Neutrophil (primary cell): ENCODE results near the gene TICAM2.
"Not testable (repeated sequence)": the region's sequence is repeated elsewhere in the genome, so short reads cannot be mapped to it uniquely, and the experiment has no call there.

Experiments
- H3K27ac ChIP-seq: fragments of 200-600 bp; sonication (generic); 2 replicates; pipeline ENCODE4 v1.5.1; 2016; ENCODE audit warnings: mild to moderate bottlenecking, moderate library complexity
- H3K27me3 ChIP-seq: fragments of 200-600 bp; sonication (generic); 2 replicates; pipeline ENCODE4 v1.6.0; 2016; ENCODE audit warnings: mild to moderate bottlenecking
- H3K36me3 ChIP-seq: fragments of 200-600 bp; sonication (generic); 2 replicates; pipeline ENCODE4 v1.5.1; 2017
- H3K4me1 ChIP-seq, 2 experiments: fragments of 200-600 bp in 1 of 2; sonication (generic) in 1 of 2; 1 replicate in 1 of 2; 2 replicates in 1 of 2; pipeline versions ENCODE4 v1.5.1 to v1.6.1; 2013 to 2016; ENCODE audit warnings: low read depth in 1 of 2, low read length in 1 of 2, mild to moderate bottlenecking in 1 of 2, moderate library complexity in 1 of 2; ENCODE audit not compliant: control insufficient read depth in 1 of 2, insufficient read depth in 1 of 2
- H3K4me3 ChIP-seq, 2 experiments: fragments of 200-600 bp in 1 of 2; sonication (generic) in 1 of 2; 1 replicate in 1 of 2; 2 replicates in 1 of 2; pipeline ENCODE4 v1.5.1; 2013 to 2016; ENCODE audit warnings: low read depth in 1 of 2, low read length in 1 of 2, mild to moderate bottlenecking in 1 of 2, moderate library complexity in 1 of 2
- H3K9me3 ChIP-seq: fragments of 200-600 bp; sonication (generic); 2 replicates; pipeline ENCODE4 v1.5.1; 2016
- CTCF ChIP-seq: fragments of 200-600 bp; sonication (generic); IDR thresholded peaks from 2 replicates; pipeline ENCODE4 v1.5.1; 2016; ENCODE audit warnings: antibody characterized with exemption

TICAM2 gene

GRCh38 chr5:115601701-115602590, at the start of gene TICAM2:
Gene TICAM2, minus strand, starts transcription at chr5:115602479. Its CDS starts 21,223 bp downstream, at chr5:115581256.
- H3K4me3 ChIP-seq: peak within 1 kb of the TSS; percentile 81 to 98
- peaks cover 25 to 28% of the 10 kb centered on the region in 2 experiments for H3K4me1 ChIP-seq
- no peaks in the 10 kb centered on the region for H3K27me3 ChIP-seq
- TF ChIP-seq CTCF: no peak
- H3K36me3 ChIP-seq: no peaks in the 10 kb centered on the region
- no peaks in the 10 kb centered on the region for H3K9me3 ChIP-seq
- peak within 1 kb of the TSS; percentile 83 for H3K27ac ChIP-seq

GRCh38 chr5:115649541-115649940, 47.3 kb upstream of the TICAM2 start:
- TF ChIP-seq CTCF: no peak
- Histone ChIP-seq H3K4me3 (no peak overlapping the region), H3K36me3 (no peaks in the 10 kb centered on the region)

GRCh38 chr5:115648056-115648455, 45.8 kb upstream of the TICAM2 start:
- no peaks in the 10 kb centered on the region for H3K4me1 ChIP-seq
- no peak overlapping the region for H3K27ac ChIP-seq
- H3K4me3 ChIP-seq: no peak overlapping the region
- peaks cover 54% of the 10 kb centered on the region for H3K27me3 ChIP-seq
- no peaks in the 10 kb centered on the region for H3K9me3 ChIP-seq
- TF ChIP-seq CTCF: no peak
- H3K36me3 ChIP-seq: no peaks in the 10 kb centered on the region

More at GRCh38 chr5:115649541-115649940, 47.3 kb upstream of the TICAM2 start:
- no peaks in the 10 kb centered on the region for H3K4me1 ChIP-seq
- H3K9me3 ChIP-seq: no peaks in the 10 kb centered on the region
- H3K27me3 ChIP-seq: peaks cover 40% of the 10 kb centered on the region
- H3K27ac ChIP-seq: no peak overlapping the region

- H3K9me3 ChIP-seq, H3K4me3 ChIP-seq: not testable (repeated sequence)
- H3K27me3 ChIP-seq: peaks cover 66% of the 10 kb centered on the region
These were observed 43.1 kb upstream of the TICAM2 start for GRCh38 chr5:115645386-115645785.

GRCh38 chr5:115644046-115644445, 41.8 kb upstream of the TICAM2 start:
- no peak for TF ChIP-seq CTCF
- Histone ChIP-seq H3K36me3 (no peaks in the 10 kb centered on the region), H3K4me3 (no peak overlapping the region), H3K27ac (no peak overlapping the region), H3K27me3 (peaks cover 62% of the 10 kb centered on the region), H3K4me1 (no peaks in the 10 kb centered on the region), H3K9me3 (no peaks in the 10 kb centered on the region)

More at GRCh38 chr5:115645386-115645785, 43.1 kb upstream of the TICAM2 start:
- not testable (repeated sequence) for H3K4me1 ChIP-seq, H3K27ac ChIP-seq, H3K36me3 ChIP-seq

GRCh38 chr5:115641948-115642347, 39.7 kb upstream of the TICAM2 start:
- Histone ChIP-seq H3K4me3 (no peak overlapping the region), H3K36me3 (no peaks in the 10 kb centered on the region), H3K9me3 (no peaks in the 10 kb centered on the region), H3K4me1 (no peaks in the 10 kb centered on the region), H3K27me3 (peaks cover 69% of the 10 kb centered on the region), H3K27ac (no peak overlapping the region)
- TF ChIP-seq CTCF: no peak
